Measurements from ENCODE around the gene TBCD.
A peak's percentile ranks its signal among the peaks of the same experiment; 100 is the strongest.
"Not testable (repeated sequence)": the region's sequence is repeated elsewhere in the genome, so short reads cannot be mapped to it uniquely, and the experiment has no call there.

The TBCD gene

GRCh38 chr17:82753201-82753464 lies 1.3 kb downstream of the TBCD start:
- DNase-seq (ENCODE audit: insufficient read length, low spot score) (no peak), FAIRE-seq (no peak)

GRCh38 chr17:82754297-82755208 lies 2.7 kb downstream of the TBCD start:
- TF ChIP-seq CTCF (IDR thresholded peaks at IDR 0.05; ENCODE audit: insufficient read depth, missing control alignments), result no peak
- DNase-seq (ENCODE audit: insufficient read length, low spot score), result no peak

More at GRCh38 chr17:82753201-82753464, 1.3 kb downstream of the TBCD start:
- no peak for TF ChIP-seq CTCF (IDR thresholded peaks at IDR 0.05; ENCODE audit: insufficient read depth, missing control alignments)

GRCh38 chr17:82756166-82756565 lies 4.3 kb downstream of the TBCD start:
- no peak for DNase-seq (ENCODE audit: insufficient read length, low spot score)
- no peak for FAIRE-seq
- no peak for TF ChIP-seq CTCF (IDR thresholded peaks at IDR 0.05; ENCODE audit: insufficient read depth, missing control alignments)

More at GRCh38 chr17:82754297-82755208, 2.7 kb downstream of the TBCD start:
- no peak for FAIRE-seq

- DNase-seq (ENCODE audit: insufficient read length, low spot score) (no peak), FAIRE-seq (no peak)
- no peak for TF ChIP-seq CTCF (IDR thresholded peaks at IDR 0.05; ENCODE audit: insufficient read depth, missing control alignments)
These were observed 13.5 kb downstream of the TBCD start for GRCh38 chr17:82765371-82765770.

GRCh38 chr17:82767041-82767754 lies 15.3 kb downstream of the TBCD start:
- peak; percentile 94 for TF ChIP-seq CTCF (IDR thresholded peaks at IDR 0.05; ENCODE audit: insufficient read depth, missing control alignments)
- DNase-seq (ENCODE audit: insufficient read length, low spot score) (peak; percentile 65), FAIRE-seq (no peak)

- DNase-seq (ENCODE audit: insufficient read length, low spot score) (no peak), FAIRE-seq (no peak)
- no peak for TF ChIP-seq CTCF (IDR thresholded peaks at IDR 0.05; ENCODE audit: insufficient read depth, missing control alignments)
These were observed 17.2 kb downstream of the TBCD start for GRCh38 chr17:82769041-82769440.

GRCh38 chr17:82772026-82772425 lies 20.2 kb downstream of the TBCD start:
- DNase-seq (ENCODE audit: insufficient read length, low spot score) (no peak), FAIRE-seq (no peak)
- no peak for TF ChIP-seq CTCF (IDR thresholded peaks at IDR 0.05; ENCODE audit: insufficient read depth, missing control alignments)

GRCh38 chr17:82774456-82774855 lies 22.6 kb downstream of the TBCD start:
- not testable (repeated sequence) for FAIRE-seq; DNase-seq (ENCODE audit: insufficient read length, low spot score)

Data from D721Med (cell line).